ENCODE results near the gene SETD1B. TPM values are rescaled to one million over a fixed set of nuclear protein-coding genes. Genes with fewer than 3 reads are reported as not detected.

SETD1B gene
- total RNA-seq, 1 experiment from 2014 or later = 40.4 TPM

DNA sequence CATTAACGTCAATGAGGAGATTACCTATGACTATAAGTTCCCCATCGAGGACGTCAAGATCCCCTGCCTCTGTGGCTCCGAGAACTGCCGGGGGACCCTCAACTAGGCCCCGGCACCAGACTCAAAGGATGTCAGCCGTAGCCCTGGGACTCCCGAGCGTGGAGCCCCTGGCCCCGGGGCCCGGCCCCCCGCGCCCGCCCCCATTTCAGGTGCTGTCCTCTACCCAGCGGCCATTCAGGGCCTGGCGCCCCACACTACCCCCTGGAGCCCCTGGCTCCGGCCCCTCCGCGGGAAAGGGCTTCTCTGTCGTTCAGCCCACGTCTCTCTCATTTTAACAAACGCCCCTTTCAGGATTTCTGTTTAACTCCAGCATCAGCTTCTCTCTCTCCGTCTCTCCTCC, 26.3 kb downstream of the SETD1B start:
- Histone ChIP-seq H4K91ac (ENCODE audit: insufficient read length, low read depth, low read length) (no peak overlapping the region), H3K23ac (ENCODE audit: insufficient read length, low read depth, low read length) (no peak overlapping the region), H3K9ac (ENCODE audit: extremely low read depth, insufficient read length, low read length) (no peak overlapping the region), H3K4me2 (ENCODE audit: insufficient read depth, insufficient read length, low read length) (no peak overlapping the region), H2AK5ac (ENCODE audit: insufficient read length, low read length) (no peak overlapping the region), H3K79me1 (ENCODE audit: insufficient read depth, low read depth, low read length, poor library complexity, severe bottlenecking) (no peaks in the 10 kb centered on the region), H3K56ac (ENCODE audit: insufficient read length, low read depth, low read length) (no peak overlapping the region), H3T11ph (ENCODE audit: low read length) (no peak overlapping the region), H2BK15ac (ENCODE audit: low read depth, low read length) (no peak overlapping the region), H4K8ac (replicated peaks; ENCODE audit: insufficient read length, low read depth, low read length) (no peak overlapping the region), H3K27ac (ENCODE audit: insufficient read length, low read depth, low read length) (no peak overlapping the region), H2AFZ (ENCODE audit: low read length) (no peak overlapping the region), H2BK120ac (ENCODE audit: low read depth, low read length, poor library complexity, severe bottlenecking) (no peak overlapping the region), H3K18ac (ENCODE audit: insufficient read length, low read depth, low read length) (no peak overlapping the region), H3K4ac (ENCODE audit: low read depth, low read length) (no peak overlapping the region), H2BK12ac (ENCODE audit: insufficient read length, low read depth, low read length) (no peak overlapping the region), H3K4me1 (ENCODE audit: insufficient read depth, low read length) (no peaks in the 10 kb centered on the region), H2BK5ac (ENCODE audit: insufficient read length, low read length) (no peak overlapping the region), H4K5ac (ENCODE audit: insufficient read length, low read depth, low read length) (no peak overlapping the region), H3K23me2 (ENCODE audit: insufficient read length, low read depth, low read length, poor library complexity, severe bottlenecking) (no peaks in the 10 kb centered on the region), H3K14ac (ENCODE audit: insufficient read depth, low read length) (no peak overlapping the region), H2BK20ac (ENCODE audit: low read depth, low read length, poor library complexity, severe bottlenecking) (no peak overlapping the region), H3K9me3 (ENCODE audit: control insufficient read depth, low read depth, low read length) (no peaks in the 10 kb centered on the region), H4K20me1 (ENCODE audit: control insufficient read depth, insufficient read depth, insufficient read length) (no peaks in the 10 kb centered on the region), H3K27me3 (ENCODE audit: insufficient read depth, low read length) (no peaks in the 10 kb centered on the region), H3K79me2 (ENCODE audit: insufficient read depth, low read length) (no peaks in the 10 kb centered on the region)
- no peaks in the 10 kb centered on the region; a peak in 1 of 5 replicates for H3K9me3 Mint-ChIP-seq
- TF ChIP-seq, protein P1, sequence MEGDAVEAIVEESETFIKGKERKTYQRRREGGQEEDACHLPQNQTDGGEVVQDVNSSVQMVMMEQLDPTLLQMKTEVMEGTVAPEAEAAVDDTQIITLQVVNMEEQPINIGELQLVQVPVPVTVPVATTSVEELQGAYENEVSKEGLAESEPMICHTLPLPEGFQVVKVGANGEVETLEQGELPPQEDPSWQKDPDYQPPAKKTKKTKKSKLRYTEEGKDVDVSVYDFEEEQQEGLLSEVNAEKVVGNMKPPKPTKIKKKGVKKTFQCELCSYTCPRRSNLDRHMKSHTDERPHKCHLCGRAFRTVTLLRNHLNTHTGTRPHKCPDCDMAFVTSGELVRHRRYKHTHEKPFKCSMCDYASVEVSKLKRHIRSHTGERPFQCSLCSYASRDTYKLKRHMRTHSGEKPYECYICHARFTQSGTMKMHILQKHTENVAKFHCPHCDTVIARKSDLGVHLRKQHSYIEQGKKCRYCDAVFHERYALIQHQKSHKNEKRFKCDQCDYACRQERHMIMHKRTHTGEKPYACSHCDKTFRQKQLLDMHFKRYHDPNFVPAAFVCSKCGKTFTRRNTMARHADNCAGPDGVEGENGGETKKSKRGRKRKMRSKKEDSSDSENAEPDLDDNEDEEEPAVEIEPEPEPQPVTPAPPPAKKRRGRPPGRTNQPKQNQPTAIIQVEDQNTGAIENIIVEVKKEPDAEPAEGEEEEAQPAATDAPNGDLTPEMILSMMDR (conservative IDR thresholded peaks at IDR 0.05) = no peak
- H3K27me3 Mint-ChIP-seq (ENCODE audit: low read depth) = no peaks in the 10 kb centered on the region
- no peak overlapping the region; a peak in 1 of 7 replicates for H3K27ac Mint-ChIP-seq
- no CpG with 5 or more reads among the region's 23 CpGs for WGBS (ENCODE audit: extremely low coverage, insufficient read length, low lambda C conversion rate)
- H3K4me1 Mint-ChIP-seq = peaks cover 0 to 8% of the 10 kb centered on the region in 2 experiments; a peak in 1 of 4 replicates
- H3K4me3 Mint-ChIP-seq = no peak overlapping the region
- H3K36me3 Mint-ChIP-seq (ENCODE audit: insufficient read depth in 1 of 3, low read depth in 3 of 3) = peaks cover 24 to 62% (median 58%) of the 10 kb centered on the region in 3 experiments; a peak in 6 of 7 replicates
- peak; percentile 25 for DNase-seq

Data from H9 (cell line).